ENCODE measurements around the gene ZNF362. TPM values are rescaled to one million over a fixed set of nuclear protein-coding genes. Genes with fewer than 3 reads are reported as not detected.
A peak's percentile ranks its signal among the peaks of the same experiment; 100 is the strongest.

The ZNF362 gene
- total and polyA plus RNA-seq, 2 of the 13 experiments (the other 11 are each of a cell fraction or from before 2014, with no cell fraction given), result 8.3 to 14.2 TPM

DNA sequence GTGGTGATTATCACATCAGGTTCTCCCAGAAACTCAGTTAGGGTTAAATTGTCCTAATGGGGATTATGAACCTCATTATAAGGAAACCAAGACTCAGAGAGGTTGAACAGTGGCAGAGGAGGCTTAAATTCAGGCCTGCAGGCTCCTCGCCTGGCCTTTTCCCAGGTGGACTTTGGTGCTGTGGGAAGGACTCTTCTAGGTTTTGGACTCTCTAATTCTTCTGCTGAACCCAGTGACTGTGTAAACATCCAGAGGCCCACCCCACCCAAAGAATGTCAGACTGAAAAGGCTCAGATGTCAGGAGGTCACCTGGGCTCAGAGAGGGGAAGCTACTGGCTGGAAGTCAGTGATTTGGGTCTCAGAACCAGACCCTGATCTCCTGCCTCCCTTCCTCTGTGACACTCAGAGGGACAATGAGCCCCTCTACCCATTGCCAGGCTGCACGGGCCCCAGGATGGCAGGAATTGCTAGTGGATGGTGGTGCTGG is 2.5 kb downstream of the ZNF362 start (continued):
- TF ChIP-seq SMARCC2 (IDR thresholded peaks at IDR 0.05) (no peak), TAF15 (IDR thresholded peaks at IDR 0.05; ENCODE audit: low read depth, low read length, poor library complexity, severe bottlenecking) (no peak), ZNF709 (CRISPR knock-in tag; IDR thresholded peaks at IDR 0.05) (no peak), ZNF652 (CRISPR knock-in tag; IDR thresholded peaks at IDR 0.05; ENCODE audit: borderline replicate concordance, low read depth) (peak; percentile 23; the same call in 1 of the 2 replicates), ARNT (IDR thresholded peaks at IDR 0.05) (no peak), ZNF552 (CRISPR knock-in tag; IDR thresholded peaks at IDR 0.05; ENCODE audit: borderline replicate concordance) (no peak), ZNF451 (CRISPR knock-in tag; IDR thresholded peaks at IDR 0.05) (no peak), ZFP90 (CRISPR knock-in tag; IDR thresholded peaks at IDR 0.05; ENCODE audit: borderline replicate concordance) (no peak), ZFX (CRISPR knock-in tag; IDR thresholded peaks at IDR 0.05; ENCODE audit: low read depth) (no peak), MTA3 (CRISPR knock-in tag; IDR thresholded peaks at IDR 0.05) (no peak), NFE2L1 (CRISPR knock-in tag; IDR thresholded peaks at IDR 0.05; ENCODE audit: borderline replicate concordance) (no peak), IKZF1 (IDR thresholded peaks at IDR 0.05) (no peak), KAT7 (CRISPR knock-in tag; IDR thresholded peaks at IDR 0.05; ENCODE audit: borderline replicate concordance) (no peak), SSRP1 (CRISPR knock-in tag; IDR thresholded peaks at IDR 0.05) (0 out of 2 replicates have a peak, but pooled peaks have one; percentile 31)
- TF ChIP-seq, protein P1, sequence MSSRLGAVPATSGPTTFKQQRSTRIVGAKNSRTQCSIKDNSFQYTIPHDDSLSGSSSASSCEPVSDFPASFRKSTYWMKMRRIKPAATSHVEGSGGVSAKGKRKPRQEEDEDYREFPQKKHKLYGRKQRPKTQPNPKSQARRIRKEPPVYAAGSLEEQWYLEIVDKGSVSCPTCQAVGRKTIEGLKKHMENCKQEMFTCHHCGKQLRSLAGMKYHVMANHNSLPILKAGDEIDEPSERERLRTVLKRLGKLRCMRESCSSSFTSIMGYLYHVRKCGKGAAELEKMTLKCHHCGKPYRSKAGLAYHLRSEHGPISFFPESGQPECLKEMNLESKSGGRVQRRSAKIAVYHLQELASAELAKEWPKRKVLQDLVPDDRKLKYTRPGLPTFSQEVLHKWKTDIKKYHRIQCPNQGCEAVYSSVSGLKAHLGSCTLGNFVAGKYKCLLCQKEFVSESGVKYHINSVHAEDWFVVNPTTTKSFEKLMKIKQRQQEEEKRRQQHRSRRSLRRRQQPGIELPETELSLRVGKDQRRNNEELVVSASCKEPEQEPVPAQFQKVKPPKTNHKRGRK (CRISPR knock-in tag; IDR thresholded peaks at IDR 0.05), result no peak

Measured in HepG2 (cell line).